HG02642 (cell line): Measurements from ENCODE around the gene MYH7B.

Experiments used
- ATAC-seq: cut with Tn5 transposase; IDR thresholded peaks from one replicate; pipeline ENCODE4 v1.9.1; 2021; ENCODE audit warnings: mild to moderate bottlenecking; ENCODE audit not compliant: unreplicated experiment, poor library complexity

Gene MYH7B

GRCh38 chr20:34989118-34989517 is 33.5 kb downstream of the MYH7B start:
- ATAC-seq: no peak

- ATAC-seq: no peak
These were observed 34.0 kb downstream of the MYH7B start for GRCh38 chr20:34989670-34990069.

- ATAC-seq: no peak
These were observed 34.6 kb downstream of the MYH7B start for GRCh38 chr20:34990231-34990630.

- no peak for ATAC-seq
These were observed 35.1 kb downstream of the MYH7B start for GRCh38 chr20:34990661-34991214.

- no peak for ATAC-seq
These were observed 37.2 kb downstream of the MYH7B start for GRCh38 chr20:34992751-34993417.

- ATAC-seq: no peak
These were observed 38.4 kb downstream of the MYH7B start for GRCh38 chr20:34993941-34994508.

- no peak for ATAC-seq
These were observed 39.0 kb downstream of the MYH7B start for GRCh38 chr20:34994509-34995131.

- ATAC-seq: no peak
These were observed 39.5 kb downstream of the MYH7B start for GRCh38 chr20:34995192-34995591.

- ATAC-seq: no peak
These were observed 40.0 kb downstream of the MYH7B start for GRCh38 chr20:34995696-34996095.

GRCh38 chr20:34996243-34997028 is 40.8 kb downstream of the MYH7B start:
- ATAC-seq: no peak

- ATAC-seq: no peak
These were observed 41.5 kb downstream of the MYH7B start for GRCh38 chr20:34997131-34997561.

GRCh38 chr20:34997774-34998173 is 42.1 kb downstream of the MYH7B start:
- ATAC-seq: no peak

GRCh38 chr20:34998331-34998950 is 42.8 kb downstream of the MYH7B start:
- ATAC-seq: no peak

GRCh38 chr20:34999021-34999451 is 43.4 kb downstream of the MYH7B start:
- ATAC-seq: no peak

GRCh38 chr20:34999782-35000181 is 44.1 kb downstream of the MYH7B start:
- no peak for ATAC-seq

GRCh38 chr20:35000311-35000921 is 44.7 kb downstream of the MYH7B start:
- ATAC-seq: no peak

- ATAC-seq: no peak
These were observed 45.4 kb downstream of the MYH7B start for GRCh38 chr20:35000922-35001595.

GRCh38 chr20:35001596-35002362 is 46.1 kb downstream of the MYH7B start:
- no peak for ATAC-seq
